ENCODE data around the gene SEPTIN8.

GRCh38 chr5:132821791-132822190 lies 44.8 kb upstream of the SEPTIN8 start:
- TF ChIP-seq POLR2AphosphoS5 (IDR thresholded peaks at IDR 0.05; ENCODE audit: low read depth, low read length) (no peak), POLR2A (IDR thresholded peaks at IDR 0.05; ENCODE audit: low read depth, low read length) (no peak), POU2F2 (IDR thresholded peaks at IDR 0.05; ENCODE audit: low read depth, low read length) (no peak), TAF1 (IDR thresholded peaks at IDR 0.05; ENCODE audit: low read depth, low read length) (no peak), SPI1 (IDR thresholded peaks at IDR 0.05; ENCODE audit: low read depth, low read length) (no peak), PAX5 (IDR thresholded peaks at IDR 0.05; ENCODE audit: insufficient read depth, low read length, severe bottlenecking) (no peak)
